SJCRH30 (cell line): ENCODE measurements around the gene PLAC9. TPM values are rescaled to one million over a fixed set of nuclear protein-coding genes. Genes with fewer than 3 reads are reported as not detected.
"Not testable (repeated sequence)": the region's sequence is repeated elsewhere in the genome, so short reads cannot be mapped to it uniquely, and the experiment has no call there.

Source experiments
- DNase-seq, 2 experiments: peaks; one replicate each; pipeline ENCODE4 v3.0.0-alpha.2; 2015 to 2020
- H3K27ac ChIP-seq: fragments of 250-450 bp; sonication (Bioruptor Pico); 2 replicates; pipeline ENCODE4 v1.5.1; 2020; ENCODE audit warnings: mild to moderate bottlenecking, moderate library complexity
- H3K27me3 ChIP-seq: fragments of 250-450 bp; sonication (Bioruptor Pico); 2 replicates; pipeline ENCODE4 v1.5.1; 2020; ENCODE audit warnings: mild to moderate bottlenecking, moderate library complexity
- H3K36me3 ChIP-seq: fragments of 250-450 bp; sonication (Bioruptor Pico); 2 replicates; pipeline ENCODE4 v1.5.1; 2020; ENCODE audit warnings: mild to moderate bottlenecking, moderate library complexity
- H3K4me1 ChIP-seq: fragments of 250-450 bp; sonication (Bioruptor Pico); 2 replicates; pipeline ENCODE4 v1.5.1; 2020; ENCODE audit warnings: mild to moderate bottlenecking, moderate library complexity
- H3K4me3 ChIP-seq: fragments of 250-450 bp; sonication (Bioruptor Pico); 2 replicates; pipeline ENCODE4 v1.5.1; 2020; ENCODE audit warnings: mild to moderate bottlenecking, moderate library complexity
- H3K9me3 ChIP-seq: fragments of 250-450 bp; sonication (Bioruptor Pico); replicated peaks from 2 replicates; pipeline ENCODE4 v1.5.1; 2020; ENCODE audit warnings: mild to moderate bottlenecking, moderate library complexity
- total RNA-seq: library from RNA; depleted of rRNA; stranded (reverse); fragments of >200 nt; shearing (Covaris generic); gene quantifications from 2 replicates; pipeline ENCODE4 v1.2.3, GENCODE V29; 2014

Gene PLAC9
- total RNA-seq, 1 experiment from 2014 or later, result 4.7 TPM

DNA sequence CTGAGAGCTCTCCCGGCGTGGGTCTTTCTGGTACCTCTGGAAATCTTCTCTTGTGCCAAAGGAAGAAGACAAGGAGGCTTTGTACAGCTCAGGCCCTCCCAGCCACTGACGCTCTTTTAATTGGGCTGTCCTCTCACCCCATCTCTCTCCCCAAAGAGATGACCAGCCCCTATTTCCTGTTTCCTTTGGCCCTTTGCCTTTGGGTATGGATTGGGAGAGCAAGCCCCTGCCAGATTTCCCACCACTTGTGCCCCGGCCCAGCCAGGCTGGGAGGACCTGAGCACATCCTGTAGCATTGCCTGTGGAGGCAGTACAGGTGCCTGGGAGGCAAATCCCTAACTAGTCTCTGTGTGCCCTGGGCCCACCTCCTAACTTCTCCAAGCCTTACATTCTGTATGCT lies 5.7 kb upstream of the PLAC9 start:
- DNase-seq, result peak in 1 of 2 experiments; percentile 51
- no peak overlapping the region for H3K4me3 ChIP-seq
- no peaks in the 10 kb centered on the region for H3K36me3 ChIP-seq

DNA sequence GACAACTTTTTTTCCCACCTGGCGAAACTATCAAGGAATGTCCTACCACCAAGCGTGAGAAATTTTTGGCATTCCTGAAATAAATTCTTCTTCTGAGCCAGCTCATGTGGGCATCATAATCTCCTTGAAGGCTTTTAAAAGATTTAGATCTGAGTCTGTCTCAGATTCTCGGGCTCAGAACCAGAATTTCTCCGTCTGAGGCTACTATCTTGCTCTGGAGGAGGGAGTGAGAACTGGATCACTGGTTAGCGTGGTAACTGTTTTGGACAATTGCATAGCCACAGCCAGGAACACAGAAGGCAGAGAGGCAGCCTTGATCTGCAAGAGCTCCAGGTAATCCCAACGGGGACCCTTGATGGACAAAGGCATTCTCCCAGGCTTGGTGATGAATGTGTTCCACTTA lies 1.0 kb upstream of the PLAC9 start:
- Histone ChIP-seq H3K4me3 (no peak overlapping the region), H3K36me3 (no peaks in the 10 kb centered on the region), H3K27me3 (no peaks in the 10 kb centered on the region), H3K9me3 (no peaks in the 10 kb centered on the region), H3K27ac (no peak overlapping the region), H3K4me1 (peaks cover 9% of the 10 kb centered on the region; the same call in 1 of the 2 replicates)
- no peak for DNase-seq

More for the DNA sequence above, 5.7 kb upstream of the PLAC9 start:
- Histone ChIP-seq H3K27ac (no peak overlapping the region), H3K9me3 (no peaks in the 10 kb centered on the region), H3K4me1 (peaks cover 5% of the 10 kb centered on the region; the same call in 1 of the 2 replicates), H3K27me3 (no peaks in the 10 kb centered on the region)

DNA sequence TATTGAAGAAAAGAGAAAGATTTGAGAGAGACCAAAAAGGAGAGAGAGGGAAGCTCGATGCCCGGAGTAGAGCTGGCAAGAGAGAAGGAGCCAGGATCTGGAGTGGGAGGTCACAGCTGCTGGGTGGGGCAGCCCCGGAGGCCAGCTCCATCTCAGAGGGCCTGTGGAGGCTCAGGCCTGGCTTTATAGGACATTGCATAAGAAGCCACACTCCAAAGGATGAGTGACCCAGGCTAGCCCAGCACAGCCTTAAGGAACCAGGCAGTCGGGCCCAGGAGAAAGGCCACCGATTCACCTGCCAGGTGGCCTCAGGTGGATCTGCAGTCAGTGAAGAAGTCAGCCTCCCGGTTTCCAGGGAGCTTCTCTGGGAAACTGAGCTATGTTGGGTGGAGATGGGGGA lies 676 bp downstream of the PLAC9 start:
- Histone ChIP-seq H3K27me3 (no peaks in the 10 kb centered on the region), H3K4me1 (peaks cover 18% of the 10 kb centered on the region), H3K4me3 (peak overlapping the region; percentile 64), H3K27ac (no peak overlapping the region; the same call in 1 of the 2 replicates), H3K36me3 (no peaks in the 10 kb centered on the region), H3K9me3 (no peaks in the 10 kb centered on the region)
- peak; percentile 34 to 55 for DNase-seq

DNA sequence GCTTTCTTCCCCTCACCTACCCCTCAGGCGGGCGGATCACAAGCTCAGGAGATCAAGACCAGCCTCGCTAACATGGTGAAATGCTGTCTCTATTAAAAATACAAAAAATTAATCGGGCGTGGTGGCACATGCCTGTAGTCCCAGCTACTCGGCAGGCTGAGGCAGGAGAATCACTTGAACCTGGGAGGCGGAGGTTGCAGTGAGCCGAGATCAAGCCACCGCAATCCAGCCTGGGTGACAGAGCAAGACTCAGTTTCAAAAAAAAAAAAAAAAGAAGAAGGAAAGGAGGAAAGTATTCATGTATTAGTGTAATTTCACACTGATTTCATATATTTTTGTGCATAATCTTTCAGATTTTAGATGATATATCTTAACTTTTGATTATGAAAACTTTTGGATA lies 1.2 kb downstream of the PLAC9 start:
- H3K27me3 ChIP-seq, H3K27ac ChIP-seq, H3K9me3 ChIP-seq, H3K36me3 ChIP-seq, DNase-seq: not testable (repeated sequence)
- peak overlapping the region; percentile 64 for H3K4me3 ChIP-seq
- H3K4me1 ChIP-seq, result peaks cover 18% of the 10 kb centered on the region

DNA sequence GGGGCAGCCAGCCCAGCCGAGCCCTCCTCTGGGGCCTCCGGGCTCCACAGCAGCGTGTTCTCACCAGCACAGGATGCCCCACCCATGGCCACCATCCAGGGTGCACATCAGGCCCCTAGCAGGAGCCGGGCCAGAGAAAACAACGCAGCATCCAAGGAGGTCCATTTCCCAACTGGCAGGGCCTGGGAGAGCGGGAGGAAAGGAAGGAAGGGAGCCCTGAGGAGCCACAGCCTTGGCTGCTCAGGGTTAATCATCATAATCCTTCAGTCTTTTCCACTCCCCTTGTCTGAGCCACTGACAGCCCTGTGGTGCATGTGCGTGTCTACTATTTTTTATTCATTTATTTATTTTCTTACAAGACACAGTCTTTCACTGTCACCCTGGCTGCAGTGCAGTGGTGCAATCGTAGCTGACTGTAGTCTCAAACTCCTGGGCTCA lies 3.6 kb downstream of the PLAC9 start:
- DNase-seq, result peak; percentile 31 to 50
- peaks cover 18% of the 10 kb centered on the region for H3K4me1 ChIP-seq
- no peaks in the 10 kb centered on the region for H3K27me3 ChIP-seq
- no peaks in the 10 kb centered on the region for H3K36me3 ChIP-seq
- no peak overlapping the region for H3K27ac ChIP-seq
- H3K9me3 ChIP-seq, result no peaks in the 10 kb centered on the region
- H3K4me3 ChIP-seq, result no peak overlapping the region

DNA sequence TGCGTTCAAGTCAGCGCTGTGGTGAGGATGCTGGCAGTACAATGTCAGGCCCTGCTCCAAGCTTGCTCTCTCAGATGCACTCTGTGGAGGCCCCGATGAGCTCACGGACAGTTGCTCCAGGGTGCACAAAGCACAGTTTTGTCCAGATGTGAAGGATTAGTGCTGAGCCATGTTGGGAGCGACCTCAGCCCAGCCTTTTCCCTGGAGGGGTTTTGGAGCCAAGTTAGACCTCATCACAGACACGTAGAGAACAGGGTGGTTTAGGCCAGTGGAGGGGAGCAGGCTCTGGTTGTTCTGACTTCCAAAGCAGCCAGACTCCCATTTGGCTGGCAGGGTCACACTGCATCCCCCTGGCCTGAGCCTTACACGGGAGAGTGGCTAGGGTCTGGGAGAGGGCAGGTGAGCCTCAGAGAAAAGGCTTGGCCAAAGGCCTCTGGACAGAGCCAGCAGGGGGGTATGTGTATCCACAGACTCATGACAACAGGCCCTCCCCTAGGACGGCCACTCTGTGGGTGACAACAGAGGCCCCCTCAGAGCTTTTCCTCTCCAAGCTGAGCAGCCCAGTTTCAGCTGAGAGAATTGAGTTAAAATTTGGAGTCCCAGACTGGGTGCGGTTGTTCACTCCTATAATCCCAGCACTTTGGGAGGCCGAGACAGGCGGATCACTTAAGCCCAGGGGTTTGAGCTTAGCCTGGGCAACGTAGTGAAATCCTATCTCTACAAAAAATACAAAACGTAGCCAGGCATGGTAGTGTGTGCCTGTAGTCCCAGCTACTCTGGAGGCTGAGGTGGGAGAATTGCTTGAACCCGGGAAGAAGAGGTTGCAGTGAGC lies 4.7 kb downstream of the PLAC9 start:
- Histone ChIP-seq H3K4me3 (no peak overlapping the region), H3K9me3 (no peaks in the 10 kb centered on the region), H3K27ac (peak overlapping the region; percentile 33; the same call in 1 of the 2 replicates), H3K27me3 (no peaks in the 10 kb centered on the region), H3K4me1 (peaks cover 13% of the 10 kb centered on the region), H3K36me3 (no peaks in the 10 kb centered on the region)
- DNase-seq, result peak; percentile 75 to 86

DNA sequence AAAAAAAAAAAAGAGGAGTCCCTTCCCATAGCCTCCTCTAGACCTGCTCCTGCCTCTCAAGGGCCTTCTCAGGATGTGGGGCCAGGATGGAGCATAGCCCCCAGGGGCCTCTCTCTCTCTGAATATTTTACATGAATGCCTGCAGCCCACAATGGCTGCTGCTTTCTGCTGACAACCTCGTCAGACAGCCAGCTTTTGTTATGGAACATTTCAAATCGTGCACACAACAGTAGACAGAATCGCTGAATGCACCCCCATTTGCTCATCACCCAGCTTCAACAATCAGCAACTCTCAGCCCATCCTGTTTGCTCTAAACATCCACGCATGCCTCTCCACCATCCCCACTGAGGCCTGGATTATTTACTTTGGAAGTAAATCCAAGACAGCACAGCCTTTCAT lies 5.4 kb downstream of the PLAC9 start:
- no peak overlapping the region for H3K4me3 ChIP-seq
- H3K27me3 ChIP-seq, result no peaks in the 10 kb centered on the region
- no peaks in the 10 kb centered on the region for H3K9me3 ChIP-seq
- H3K4me1 ChIP-seq, result peaks cover 13% of the 10 kb centered on the region
- H3K36me3 ChIP-seq, result no peaks in the 10 kb centered on the region
- H3K27ac ChIP-seq, result no peak overlapping the region
- peak in 1 of 2 experiments; percentile 30 for DNase-seq

DNA sequence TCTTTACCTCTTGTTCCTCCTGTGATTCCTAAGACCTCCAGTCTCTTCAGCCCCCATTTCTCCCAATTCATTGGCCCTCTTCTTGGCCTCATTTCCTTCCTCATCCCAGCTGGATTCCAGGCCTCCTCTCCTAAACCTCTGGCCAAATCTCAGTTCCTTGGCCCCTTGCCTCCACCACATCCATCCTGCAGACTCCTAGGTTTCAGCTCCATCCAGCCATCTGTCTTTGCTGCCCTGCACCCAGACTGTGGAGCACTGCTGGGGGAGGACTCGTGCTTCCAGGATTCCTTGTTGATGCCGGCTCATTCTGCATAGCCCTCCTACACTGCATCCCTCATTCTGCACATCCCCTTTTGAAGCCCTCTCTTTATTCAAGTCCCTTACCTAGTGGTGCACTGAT lies 6.7 kb downstream of the PLAC9 start:
- no peak for DNase-seq
- peaks cover 13% of the 10 kb centered on the region for H3K4me1 ChIP-seq
- H3K36me3 ChIP-seq, result no peaks in the 10 kb centered on the region
- H3K27ac ChIP-seq, result no peak overlapping the region
- no peaks in the 10 kb centered on the region for H3K27me3 ChIP-seq
- H3K4me3 ChIP-seq, result no peak overlapping the region
- H3K9me3 ChIP-seq, result no peaks in the 10 kb centered on the region

DNA sequence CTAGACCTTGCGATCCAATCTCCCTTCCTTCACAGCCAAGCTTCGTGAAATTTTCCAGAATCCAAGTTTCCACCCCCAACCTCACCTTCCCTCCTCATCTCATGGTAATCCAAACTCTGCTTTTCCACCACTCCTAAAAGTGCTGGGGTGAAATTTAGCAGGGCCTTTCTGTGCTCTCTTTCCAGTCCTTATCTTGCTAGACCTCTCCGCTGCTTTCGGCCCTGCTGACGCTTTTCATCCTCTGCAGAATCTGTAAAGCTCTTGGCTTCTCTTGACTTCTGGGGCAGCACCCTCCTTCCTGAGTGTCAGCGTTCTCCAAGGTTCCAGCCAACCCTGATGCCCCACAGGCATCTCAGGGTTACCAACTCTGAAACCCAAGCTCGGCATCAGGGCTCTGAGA lies 7.7 kb downstream of the PLAC9 start:
- DNase-seq, result no peak
- Histone ChIP-seq H3K9me3 (no peaks in the 10 kb centered on the region), H3K4me3 (no peak overlapping the region), H3K4me1 (peaks cover 13% of the 10 kb centered on the region), H3K27me3 (no peaks in the 10 kb centered on the region), H3K27ac (no peak overlapping the region), H3K36me3 (no peaks in the 10 kb centered on the region)

DNA sequence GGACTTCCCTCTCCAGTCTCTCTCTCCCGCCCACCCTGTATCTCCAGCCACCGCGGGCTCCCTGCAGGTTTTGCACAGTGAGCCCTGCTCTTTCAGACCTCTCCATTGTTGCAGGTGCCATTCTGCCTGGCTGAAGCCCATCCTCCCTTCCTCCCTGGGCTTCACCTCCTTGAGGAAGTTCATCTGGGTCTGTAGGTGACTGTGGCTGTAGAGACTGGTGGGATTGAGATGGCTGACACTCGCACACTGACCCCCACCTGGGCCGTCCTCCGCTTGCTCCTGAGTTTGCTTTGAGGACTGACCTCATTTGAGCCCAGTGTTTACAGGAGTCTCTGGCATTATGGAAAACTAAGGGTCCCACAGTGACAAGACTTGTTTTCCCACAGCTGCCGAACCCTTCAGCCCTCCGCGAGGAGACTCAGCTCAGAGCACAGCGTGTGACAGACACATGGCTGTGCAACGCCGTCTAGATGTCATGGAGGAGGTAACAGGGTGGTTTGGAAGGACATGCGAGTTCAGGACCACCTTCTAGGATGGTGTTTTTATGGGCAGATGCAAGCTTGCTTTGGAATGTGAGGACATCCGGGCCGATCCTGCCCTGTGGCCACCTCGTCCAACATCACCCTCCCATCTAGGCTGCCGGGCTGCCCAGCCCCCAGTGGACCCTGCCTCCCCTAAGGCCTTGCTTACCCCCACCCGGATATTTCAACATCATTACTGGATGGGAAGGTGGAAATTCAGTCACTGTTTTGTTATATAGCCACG lies 9.3 kb downstream of the PLAC9 start:
- H3K9me3 ChIP-seq, result no peaks in the 10 kb centered on the region
- H3K27ac ChIP-seq, result no peak overlapping the region
- no peak for DNase-seq

DNA sequence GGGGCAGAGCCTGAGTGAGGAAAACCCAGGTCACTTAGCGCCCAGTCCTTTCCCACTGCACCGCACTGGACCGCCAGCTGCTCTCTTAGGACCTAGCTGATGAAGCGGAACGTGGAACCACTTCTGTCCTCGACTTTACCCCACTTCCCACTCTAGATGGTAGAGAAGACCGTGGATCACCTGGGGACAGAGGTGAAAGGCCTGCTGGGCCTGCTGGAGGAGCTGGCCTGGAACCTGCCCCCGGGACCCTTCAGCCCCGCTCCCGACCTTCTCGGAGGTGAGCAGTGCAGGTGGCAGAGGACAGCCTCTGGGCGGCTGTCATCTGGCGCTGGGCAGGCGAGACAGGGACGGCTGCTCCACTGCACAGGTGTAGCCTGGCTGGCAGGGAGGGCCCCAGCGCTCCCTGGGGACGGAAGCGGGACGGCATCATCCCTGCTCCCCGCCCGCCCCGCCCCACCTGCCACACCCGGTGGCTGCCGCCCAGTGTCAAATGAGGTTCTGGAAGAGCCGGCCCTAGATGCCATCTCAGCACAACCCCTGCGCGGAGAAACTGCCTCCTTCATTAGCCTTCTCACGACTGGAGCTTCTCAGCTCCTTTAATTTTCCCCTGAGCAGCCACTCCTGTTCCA lies 11.7 kb downstream of the PLAC9 start:
- DNase-seq, result no peak

More for the DNA sequence above, 9.3 kb downstream of the PLAC9 start:
- Histone ChIP-seq H3K36me3 (no peaks in the 10 kb centered on the region), H3K27me3 (no peaks in the 10 kb centered on the region), H3K4me1 (peaks cover 13% of the 10 kb centered on the region), H3K4me3 (no peak overlapping the region)

DNA sequence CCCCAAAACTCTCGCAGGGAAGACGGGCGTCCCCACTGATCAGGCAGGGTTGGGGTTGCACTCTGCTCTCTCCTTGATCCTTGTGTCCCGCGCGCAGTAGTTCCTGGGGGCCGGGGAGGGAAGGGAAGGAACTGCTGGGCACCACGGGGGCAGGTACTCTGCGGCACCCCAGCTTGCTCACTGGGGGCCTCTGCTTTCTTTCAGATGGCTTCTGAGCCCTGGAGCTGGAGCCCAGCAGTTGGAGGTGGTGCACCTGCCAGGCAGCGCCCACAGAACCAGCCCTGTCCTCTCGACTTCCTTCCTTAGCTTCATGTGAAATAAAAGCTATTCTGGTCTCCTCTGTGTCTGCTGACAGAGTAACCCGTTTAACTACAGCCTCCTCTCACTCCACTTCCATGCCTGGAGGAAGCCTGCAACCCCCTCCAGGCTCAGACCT lies 12.2 kb downstream of the PLAC9 start:
- no peak for DNase-seq
- H3K27me3 ChIP-seq, result no peaks in the 10 kb centered on the region
- H3K27ac ChIP-seq, result no peak overlapping the region
- H3K4me1 ChIP-seq, result peaks cover 4% of the 10 kb centered on the region
- H3K4me3 ChIP-seq, result no peak overlapping the region
- peaks cover 2% of the 10 kb centered on the region; the same call in 1 of the 2 replicates for H3K36me3 ChIP-seq
- H3K9me3 ChIP-seq, result no peaks in the 10 kb centered on the region; the same call in 1 of the 2 replicates

More for the DNA sequence above, 11.7 kb downstream of the PLAC9 start:
- Histone ChIP-seq H3K4me1 (peaks cover 4% of the 10 kb centered on the region), H3K27ac (no peak overlapping the region), H3K4me3 (no peak overlapping the region), H3K36me3 (peaks cover 1% of the 10 kb centered on the region; the same call in 1 of the 2 replicates), H3K9me3 (no peaks in the 10 kb centered on the region; the same call in 1 of the 2 replicates), H3K27me3 (no peaks in the 10 kb centered on the region)

DNA sequence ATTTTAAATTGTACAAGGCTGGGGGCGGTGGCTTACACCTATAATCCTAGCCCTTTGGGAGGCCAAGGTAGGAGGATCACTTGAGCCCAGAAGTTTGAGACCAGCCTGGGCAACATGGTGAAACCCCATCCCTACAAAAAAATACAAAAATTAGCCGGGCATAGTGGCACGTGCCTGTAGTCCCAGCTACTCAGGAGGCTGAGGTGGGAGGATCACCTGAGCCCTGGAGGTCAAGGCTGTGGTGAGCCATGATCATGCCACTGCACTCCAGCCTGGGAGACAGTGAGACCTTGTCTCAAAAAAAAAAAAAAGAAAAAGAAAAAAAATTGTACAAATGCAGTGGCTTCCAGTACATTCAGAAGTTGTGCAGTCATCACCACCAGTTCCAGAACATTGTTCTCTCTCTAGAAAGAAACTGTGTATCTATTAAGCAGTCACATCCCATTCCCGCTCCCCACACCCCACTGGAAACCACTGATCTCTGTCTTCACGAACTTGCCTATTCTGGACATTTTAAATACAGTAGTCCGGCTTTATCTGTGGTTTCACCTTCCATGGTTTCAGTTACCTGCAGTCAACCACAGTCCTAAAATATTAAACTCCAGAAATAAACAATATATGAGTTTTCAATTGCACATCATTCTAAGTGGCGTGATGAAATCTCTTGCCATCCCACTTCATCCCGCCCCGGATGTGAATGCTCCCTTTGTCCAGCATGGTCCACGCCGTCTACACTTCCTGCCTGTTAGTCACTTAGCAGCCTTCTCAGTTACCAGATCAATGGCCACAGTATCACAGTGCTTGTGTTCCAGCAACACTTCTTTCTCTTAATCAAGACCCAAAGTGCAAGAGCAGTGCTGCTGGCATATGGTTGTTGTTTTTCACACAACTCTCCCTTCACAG lies 13.1 kb downstream of the PLAC9 start:
- H3K4me1 ChIP-seq, H3K4me3 ChIP-seq, H3K27ac ChIP-seq, H3K36me3 ChIP-seq, H3K9me3 ChIP-seq, H3K27me3 ChIP-seq: not testable (repeated sequence)
- peak; percentile 41 to 66 for DNase-seq

DNA sequence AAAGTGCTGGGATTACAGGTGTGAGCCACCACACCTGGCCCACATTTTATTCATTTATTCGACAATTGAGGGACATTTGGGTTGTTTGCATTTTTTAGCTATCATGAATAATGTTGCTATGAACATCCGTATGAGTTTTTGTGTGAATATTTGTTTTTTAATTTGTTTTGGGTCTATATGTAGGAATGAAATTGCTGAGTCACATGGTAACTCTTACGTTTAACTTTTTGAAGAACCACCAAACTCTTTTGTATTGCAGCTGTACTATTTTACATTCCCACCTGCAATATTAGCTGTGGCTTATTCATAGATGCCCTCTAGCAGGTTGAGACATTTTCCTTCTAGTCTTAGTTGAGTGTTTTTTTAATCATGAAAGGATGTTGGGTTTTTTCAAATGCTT lies 14.4 kb downstream of the PLAC9 start:
- no peak for DNase-seq
- no peaks in the 10 kb centered on the region for H3K27me3 ChIP-seq
- no peak overlapping the region for H3K27ac ChIP-seq
- H3K36me3 ChIP-seq, result peaks cover 4% of the 10 kb centered on the region; the same call in 1 of the 2 replicates
- H3K4me3 ChIP-seq, result no peak overlapping the region
- peaks cover 4% of the 10 kb centered on the region for H3K4me1 ChIP-seq
- no peaks in the 10 kb centered on the region; the same call in 1 of the 2 replicates for H3K9me3 ChIP-seq
